ENCODE data around the gene AGAP2.
A peak's percentile ranks its signal among the peaks of the same experiment; 100 is the strongest.
"Not testable (repeated sequence)": the region's sequence is repeated elsewhere in the genome, so short reads cannot be mapped to it uniquely, and the experiment has no call there.

AGAP2 gene

DNA sequence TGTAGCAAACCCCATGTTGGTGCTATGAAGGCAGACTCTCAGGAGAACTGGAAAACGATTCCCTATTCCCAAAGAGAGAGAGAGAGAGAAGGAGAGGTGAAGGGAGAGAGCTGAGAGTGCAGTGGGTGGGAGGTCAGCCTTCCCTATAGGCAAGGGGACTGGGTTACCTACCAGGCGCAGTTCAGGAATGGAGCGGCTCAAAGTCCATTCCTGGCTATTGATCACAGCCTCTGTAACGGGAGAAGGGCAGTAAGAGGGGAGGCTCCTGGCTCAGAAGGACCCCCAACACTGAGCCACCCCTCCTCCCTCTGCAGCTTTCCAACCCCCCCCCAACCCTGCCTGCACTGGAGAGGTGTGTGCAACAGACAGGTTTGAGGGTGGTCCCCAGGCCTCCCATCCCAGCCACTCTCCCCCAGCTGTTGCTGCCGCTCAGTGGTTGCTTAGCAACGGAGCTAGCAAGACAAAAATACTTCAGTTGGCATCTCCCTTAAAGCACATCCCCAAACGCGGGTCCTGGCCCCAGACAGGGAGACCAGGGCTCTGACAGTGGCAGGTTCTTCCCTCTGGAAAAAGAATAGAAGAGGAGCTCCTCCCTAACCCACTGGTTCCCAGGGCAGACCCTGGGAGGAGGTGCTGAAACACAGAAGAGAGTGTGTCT lies 3.2 kb downstream of the AGAP2 start:
- no peak for DNase-seq

DNA sequence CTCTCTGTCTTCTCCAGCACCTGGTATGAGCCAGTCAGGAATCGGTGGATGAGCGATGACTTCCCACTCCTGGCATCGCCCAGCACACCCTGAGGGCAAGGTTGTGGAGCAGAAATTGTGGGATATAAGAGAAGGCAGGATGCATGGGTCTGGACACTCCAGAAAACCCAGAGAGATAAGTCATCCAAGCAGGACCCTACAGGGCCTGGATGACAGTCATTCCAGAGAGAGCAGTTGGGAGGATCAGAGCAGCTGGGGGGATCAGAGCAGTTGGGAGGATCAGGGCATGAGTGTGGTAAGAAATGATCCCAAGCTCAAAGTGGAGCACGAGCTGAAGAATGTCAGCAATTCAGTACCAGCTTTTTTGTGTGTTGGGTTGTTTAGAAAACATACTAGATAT lies 4.0 kb downstream of the AGAP2 start:
- DNase-seq = no peak

DNA sequence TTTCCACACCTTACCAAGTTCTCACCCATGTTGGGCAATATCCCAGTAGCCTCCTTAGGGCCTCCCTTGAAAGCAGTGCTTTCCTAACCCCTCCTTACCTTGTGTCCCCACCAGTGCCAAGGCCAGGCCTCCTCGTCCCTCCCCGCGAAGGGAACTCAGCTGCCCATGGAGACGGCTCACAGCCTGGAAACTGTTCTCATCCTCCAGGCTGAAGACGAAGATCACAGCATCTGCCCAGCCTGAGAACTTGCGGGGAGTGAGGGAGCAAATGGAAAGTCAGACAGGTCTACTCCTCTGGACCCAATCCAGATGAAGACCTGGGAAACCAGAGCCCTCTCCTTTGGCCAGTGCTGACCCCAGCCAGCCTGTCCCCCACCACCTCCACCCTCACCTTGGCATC lies 4.6 kb downstream of the AGAP2 start:
- no peak for DNase-seq

DNA sequence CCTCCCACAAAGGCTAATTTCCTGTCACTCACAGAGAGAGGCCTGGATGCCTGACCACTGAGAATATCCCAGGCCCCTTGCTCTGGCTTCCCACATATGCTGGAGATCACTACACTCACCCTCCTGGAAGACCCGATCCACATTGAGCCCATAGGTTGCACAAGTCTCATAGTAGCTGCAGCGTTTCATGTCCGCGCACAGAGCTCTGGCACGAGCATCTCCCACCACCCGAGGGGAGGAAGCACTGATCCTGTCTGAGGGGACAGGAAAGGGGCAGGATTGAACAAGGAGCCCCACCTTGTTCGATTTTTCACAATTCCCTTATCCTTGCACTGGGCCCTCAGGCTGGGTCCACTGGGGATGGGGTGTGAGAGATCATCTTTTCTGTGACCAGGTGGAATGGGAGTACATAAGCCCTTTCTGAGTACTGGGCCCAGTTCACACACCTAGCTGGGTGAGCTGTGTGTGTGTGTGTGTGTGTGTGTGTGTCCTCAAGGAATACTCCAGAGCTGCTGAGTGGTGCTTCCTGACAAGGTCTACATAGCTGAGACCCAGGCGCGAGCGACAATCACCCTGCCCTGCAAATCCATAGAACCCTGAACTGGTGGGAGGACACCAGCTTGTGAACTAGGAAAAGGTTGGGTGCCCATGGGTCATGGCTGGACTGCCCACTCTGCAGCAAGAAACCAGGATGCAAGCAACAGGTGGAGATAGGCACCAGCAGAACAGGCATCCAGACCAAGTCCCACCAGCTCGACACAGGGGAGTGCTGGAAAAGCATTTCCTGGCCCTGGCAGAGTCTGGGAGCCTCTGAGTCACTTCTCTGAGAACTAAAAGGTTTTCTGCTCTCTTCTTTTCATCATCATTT lies 5.6 kb downstream of the AGAP2 start:
- no peak for DNase-seq

DNA sequence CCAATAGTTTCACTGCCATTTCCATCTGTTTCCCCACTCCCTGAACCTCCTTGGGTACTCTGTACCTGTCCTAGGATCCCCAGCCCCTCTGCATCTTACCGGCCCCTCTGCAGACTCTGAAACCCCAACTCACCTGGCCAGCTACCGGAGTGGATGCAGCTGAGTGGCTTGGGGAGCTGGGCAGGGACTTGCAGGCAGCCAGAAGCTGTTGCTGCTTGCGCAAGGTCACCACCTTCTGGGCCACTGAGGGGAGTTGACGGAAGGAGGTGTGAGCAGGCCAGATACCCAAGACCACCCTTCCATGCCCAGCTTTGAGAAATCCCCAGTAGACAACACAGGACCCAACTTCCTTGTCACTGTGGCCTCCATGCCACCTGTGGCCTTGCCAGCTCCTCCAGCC lies 6.3 kb downstream of the AGAP2 start:
- DNase-seq = no peak

DNA sequence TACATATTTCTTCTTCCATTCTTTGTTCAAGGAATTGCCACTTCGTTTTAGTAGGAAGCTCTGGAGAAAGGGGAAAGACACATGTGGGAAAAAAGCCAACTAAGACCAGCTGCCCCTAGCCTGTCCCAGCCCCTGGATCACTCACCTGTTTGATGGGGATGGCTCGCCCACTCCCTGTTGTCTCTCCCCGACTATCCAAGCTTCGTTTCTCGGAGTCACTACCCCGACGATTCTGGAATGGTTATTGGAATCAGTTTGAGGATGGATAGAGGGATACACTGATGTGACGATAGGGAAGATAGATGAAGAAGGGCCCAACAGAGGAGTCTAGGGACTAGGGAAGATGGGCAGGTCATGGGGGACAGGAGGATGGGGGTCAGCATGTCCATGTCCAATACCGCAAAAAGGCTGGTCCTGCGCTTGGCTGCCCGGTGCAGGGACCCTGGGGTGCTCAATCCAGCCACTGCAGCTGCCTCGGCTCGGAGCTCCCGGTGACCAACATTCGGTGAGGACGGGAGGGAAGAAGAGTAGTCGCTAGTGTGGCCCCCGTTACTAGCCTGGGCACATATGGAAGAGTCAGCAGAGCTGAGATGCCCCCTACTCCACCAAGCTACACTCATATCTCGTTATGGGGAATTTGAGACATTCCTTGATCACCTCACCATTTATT lies 7.0 kb downstream of the AGAP2 start:
- no peak for DNase-seq

DNA sequence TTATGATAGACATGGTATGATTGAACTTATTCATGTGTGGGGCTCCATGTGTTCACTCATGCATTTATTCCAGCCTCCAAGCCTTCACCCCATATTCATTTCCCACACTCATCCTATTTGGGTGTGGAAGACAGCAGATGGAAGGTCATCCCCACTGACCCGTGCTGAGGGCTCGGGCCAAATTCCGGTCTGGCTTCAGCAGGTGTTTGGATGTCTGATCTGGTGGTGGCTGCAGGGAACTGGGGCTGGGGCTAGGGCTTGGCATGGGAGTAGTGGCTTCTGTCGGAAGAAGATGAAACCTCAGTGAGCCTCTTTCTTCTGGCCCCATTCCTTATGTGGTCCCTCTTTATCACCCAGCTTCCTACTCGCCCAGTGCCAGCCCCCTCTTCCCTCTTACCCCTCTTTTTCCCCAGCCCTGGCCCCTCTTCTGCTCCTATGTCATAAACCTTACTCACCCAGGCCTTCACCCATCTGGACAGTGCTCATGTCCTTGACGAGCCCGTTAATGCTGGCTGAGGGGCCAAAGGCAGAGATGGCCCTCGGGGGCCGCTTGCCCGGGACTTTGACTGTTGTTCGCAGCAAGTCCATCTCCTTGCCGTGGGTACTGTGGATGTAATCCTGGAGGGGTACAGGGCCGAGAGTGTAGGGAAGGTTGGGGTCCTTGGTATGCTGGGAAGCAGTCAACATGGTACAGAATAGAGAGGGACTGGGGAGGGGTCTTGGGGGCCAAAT lies 8.0 kb downstream of the AGAP2 start:
- no peak for DNase-seq

DNA sequence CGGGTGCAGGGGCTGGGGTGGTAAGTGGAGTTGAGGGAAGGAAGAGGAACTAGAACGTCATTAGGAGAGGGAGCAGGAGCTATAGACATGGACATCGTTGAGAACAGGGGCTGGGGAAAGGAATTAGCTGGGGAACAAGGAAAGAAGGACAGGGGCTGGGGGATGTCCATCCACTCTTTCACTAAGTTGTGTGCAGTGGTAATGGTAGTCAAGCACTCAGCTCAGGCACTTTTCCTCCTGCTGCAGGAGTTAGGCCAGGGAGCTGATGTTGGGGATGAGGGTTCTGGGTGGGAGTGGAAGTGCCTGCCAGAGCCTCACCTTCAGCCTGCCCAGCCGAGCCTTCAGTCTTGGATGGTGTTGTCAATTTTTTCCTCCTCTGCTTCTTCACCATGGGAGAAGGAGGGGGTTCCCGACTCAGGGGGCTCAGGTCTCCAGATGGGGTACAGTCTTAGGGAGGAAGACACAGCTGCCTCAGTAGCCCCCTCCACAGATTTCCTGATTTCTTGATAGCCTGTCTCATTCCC lies 9.2 kb downstream of the AGAP2 start:
- no peak for DNase-seq

DNA sequence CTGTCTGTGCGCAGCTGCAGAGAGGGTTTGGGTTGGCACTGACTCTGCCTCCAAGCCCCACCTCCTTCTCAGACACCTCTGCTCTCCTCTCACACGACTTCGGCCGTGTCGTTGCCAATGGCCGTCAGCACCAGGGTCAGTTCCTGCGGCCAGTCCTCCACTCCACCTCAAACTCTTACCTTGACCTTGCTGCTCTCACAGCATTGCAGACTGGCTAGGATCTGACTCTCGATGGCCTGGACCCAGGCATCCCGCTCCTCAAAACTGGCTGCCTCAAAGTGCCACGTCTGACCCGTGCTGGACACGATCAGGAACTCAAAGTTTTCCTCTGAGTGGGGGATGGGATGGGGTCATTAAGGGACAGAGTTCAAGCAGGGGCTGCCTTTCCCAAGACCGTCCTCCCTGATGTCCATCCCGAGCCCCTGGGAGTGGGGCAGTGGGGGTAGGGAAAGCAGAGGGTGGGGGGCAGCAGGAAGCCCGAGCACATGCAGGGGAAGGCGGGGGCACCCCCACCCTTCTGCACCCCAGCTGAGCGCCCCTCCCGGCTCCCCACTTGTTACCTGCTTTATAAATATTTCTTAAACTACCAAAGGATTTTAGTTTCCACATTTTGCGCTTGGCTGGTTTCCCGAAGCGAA lies 10.7 kb downstream of the AGAP2 start:
- DNase-seq = no peak

DNA sequence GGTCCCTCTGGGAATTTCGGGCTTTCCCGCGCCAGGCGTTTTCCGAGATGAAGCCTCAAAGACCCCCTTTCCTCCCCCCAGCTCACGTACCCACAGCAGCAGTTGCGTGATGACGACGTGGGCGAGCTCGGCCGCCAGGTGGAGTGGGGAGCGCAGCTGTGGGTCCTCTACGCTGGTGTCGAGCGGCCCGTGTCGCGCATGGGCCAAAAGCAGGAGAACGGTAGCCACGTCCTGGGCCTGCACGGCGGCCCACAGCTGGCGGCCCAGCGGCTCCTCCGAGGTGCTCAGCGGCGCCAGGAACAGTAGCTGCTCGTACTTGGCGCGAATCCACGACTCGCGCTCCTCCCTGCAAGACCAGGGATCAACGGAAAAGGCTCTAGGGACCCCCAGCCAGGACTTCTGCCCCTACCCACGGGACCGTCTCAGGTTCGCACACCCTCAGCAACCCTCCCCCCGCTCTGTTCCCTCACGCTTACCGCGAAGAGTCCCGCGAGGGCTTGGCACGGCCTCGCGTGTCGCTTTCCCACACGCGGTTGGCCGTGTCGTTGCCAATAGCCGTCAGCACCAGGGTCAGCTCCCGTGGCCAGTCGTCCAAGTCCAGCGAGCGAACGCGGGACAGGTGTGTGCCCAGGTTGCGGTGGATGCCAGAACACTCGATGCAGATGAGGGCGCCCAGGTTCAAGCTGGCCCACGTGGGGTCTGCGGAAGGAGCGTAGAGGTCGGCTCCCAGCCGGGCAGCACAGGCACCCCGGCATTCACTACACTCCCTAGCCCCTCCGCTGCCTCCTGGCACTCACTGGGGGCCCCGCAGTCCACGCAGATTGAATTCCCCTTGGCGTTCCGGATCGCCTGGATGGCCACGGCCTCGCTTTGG lies 11.4 kb downstream of the AGAP2 start:
- no peak for DNase-seq

DNA sequence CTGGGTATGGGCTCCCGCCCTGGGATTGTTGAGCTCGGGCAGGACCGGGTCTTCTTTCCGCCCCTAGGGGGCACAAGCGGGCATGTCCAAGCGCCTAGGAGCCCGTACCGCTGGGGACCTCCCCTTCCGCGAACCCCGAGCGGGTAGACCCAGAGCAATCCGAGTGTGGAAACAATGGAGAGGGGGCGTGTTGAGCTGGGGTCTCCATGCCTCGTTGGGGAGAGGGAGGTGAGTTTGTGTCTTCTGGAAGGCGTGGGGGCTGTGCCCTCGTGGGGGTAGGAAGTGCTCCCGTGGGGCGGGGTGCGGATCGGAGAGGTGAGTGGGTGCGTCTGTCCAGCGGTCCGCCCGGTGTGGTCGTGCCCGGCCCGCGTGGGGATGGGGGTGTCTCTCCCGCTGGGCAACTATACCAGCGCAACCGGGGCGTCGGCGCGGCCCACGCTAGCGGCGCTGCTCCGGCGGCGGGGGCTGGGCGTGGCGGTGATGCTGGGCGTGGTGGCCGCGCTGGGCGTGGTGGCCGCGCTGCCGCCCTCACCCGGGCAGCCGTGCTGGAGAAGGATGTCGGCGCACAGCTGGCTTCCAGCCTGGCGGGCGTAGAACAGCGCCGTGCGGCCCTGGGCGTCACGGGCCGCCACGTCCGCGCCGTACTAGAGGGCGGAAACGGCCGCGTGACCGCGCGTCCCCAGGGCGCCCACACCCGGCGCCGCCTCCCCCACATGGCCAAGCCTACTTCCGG lies 12.2 kb downstream of the AGAP2 start:
- peak; percentile 48 for DNase-seq

DNA sequence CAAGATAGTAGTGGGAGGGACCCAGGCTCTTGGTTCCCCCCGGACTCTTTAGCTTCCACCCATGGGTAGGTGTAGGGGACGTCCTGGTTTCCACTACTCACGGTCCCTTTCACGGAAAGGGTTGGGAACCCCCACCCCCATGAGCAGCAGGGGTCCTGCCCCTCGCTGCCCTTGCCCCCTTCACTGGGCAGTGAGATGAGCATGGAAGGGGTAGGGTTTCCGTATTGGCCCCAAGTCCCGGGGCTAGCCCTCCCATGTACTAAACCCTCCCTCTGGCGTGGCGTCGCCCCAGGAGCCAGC lies 12.7 kb downstream of the AGAP2 start:
- DNase-seq = no peak

DNA sequence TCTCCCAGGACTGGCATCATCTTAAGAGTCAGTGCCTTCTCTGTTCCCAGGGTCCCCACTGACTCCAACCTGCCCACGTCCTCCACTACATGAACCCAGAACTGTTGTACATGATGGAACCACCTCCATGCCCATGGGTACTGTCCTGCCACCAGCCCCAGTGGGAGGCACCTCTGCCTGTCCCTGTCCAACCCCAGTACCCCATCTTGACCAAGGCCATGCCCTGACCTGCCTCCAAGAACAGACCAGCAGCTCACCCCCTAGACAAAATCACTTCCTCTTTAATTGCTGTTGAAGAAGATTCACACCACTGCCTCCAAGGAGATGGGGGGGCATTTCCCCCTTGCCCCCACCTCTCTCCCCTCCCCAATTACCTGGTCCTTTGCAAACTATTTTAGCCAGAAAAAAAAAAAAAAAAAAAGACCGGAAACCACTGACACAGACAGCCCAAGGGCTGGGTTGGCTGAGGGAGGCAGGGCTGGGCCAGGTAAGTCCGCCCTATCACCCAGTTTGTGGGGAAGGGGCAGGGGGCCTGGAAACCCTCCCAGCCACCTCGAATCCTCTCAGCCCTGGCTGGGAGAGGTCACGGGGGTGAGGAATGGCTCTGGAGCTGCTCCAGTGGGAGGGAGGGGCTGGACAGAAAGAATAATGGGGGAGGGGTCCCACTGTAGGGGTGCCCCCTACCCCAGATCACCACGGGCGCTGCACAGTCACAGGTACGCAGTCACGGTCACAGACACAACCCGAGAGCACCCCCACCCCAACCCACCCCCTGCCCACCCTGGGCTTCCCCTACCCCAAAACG lies 13.4 kb downstream of the AGAP2 start:
- no peak for DNase-seq

DNA sequence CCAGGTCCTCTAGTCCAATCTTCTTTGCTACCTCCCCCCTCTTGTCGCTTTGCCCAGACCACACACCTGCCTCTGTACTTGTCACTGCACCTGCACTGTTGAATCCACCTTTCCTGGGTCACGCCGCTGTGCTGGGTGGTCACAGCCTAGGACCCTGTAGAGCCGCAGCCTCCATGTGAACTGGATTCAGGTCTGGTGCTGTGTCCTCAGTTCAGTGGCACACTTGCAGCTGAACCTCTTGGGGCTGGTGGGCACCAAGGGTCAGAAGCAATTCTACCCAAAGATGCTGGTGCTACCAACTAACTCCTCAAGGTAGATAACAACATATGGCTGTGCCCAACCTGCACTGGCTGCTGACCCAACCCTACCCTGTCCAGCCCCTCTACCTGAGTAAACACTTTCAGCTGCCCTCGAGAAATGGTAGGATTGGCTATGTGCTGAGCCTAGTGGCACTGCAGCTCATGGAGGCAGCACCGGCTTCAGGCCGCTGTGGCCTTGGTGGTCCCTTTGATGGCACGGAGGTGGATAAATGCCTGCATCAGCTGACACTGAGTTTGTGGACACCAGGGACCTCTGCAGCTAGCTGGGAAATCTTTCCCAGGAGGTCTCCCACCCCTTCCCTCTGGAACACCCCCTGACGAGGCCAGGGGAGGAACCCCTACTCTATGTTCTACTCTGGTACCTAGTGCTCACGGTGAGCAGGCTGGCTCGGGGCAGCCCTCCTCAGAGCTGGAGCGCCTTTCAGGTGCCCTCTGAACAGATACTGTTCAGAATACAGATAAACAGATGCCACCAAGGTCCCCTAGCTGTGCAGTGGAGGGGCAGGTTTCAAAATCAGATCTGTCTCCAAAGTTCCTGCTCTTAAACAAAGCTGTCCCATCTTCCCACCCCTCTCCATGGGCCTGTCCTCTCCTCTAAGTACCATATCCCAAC lies 14.3 kb downstream of the AGAP2 start:
- DNase-seq = no peak

DNA sequence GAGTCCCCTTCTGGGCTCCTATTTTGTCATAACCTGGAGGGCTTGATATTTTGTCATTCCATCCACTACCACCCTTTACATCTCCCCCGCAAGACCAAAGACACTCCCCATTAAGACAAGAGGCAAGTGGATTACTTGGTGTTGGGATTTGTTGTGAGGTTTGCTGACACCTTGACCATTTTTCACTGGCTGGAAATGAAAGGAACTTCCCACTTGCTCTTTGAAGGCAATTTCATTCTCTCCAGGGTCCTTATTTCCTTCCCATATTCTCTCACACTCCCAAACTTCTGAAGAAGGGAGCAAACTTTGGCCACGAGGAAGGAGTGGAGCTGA lies 14.9 kb downstream of the AGAP2 start:
- DNase-seq = no peak

DNA sequence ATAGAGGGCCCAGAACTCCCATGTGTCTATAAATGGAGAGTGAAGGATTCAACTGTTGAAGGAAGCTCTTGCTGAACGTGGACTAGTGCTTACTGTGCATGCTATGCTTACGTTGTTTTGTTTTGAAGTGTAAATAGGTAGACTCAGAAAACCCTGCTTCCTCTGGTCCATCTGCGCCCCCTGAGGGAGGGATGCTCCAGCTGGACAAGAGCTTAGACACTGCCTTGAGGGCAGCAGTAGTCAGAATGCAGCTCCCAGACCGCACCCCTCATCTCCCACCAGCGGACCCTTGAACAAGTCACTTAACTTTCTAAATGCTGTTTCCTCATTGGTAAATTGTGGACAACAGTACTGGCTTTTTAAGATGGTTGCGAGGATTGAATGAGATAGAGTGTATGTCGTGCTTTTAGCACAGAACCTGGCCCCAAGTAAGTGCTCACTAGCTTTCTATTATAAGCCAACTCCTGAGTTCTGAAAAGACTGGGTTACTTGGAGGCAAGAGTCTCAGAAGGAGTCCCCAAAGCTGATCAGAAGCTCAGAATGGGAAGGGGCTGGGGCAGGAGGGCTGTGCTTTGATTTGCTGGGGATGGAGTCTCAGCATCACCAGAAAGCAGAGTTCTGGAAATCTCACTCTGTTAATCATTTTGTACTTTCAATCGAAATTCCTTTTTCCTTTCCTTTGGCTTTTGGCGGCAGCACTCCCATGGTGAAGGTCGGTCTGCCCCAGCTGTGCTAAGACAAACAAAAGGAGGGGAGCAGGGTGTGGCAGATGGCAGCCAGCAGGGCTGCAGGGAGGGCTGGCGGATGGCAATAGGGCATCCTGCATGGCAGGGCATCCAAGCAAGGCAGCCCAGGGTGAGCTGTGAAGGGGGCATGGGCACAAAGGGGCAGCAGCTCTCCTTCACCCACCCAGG lies 15.6 kb downstream of the AGAP2 start:
- no peak for DNase-seq

DNA sequence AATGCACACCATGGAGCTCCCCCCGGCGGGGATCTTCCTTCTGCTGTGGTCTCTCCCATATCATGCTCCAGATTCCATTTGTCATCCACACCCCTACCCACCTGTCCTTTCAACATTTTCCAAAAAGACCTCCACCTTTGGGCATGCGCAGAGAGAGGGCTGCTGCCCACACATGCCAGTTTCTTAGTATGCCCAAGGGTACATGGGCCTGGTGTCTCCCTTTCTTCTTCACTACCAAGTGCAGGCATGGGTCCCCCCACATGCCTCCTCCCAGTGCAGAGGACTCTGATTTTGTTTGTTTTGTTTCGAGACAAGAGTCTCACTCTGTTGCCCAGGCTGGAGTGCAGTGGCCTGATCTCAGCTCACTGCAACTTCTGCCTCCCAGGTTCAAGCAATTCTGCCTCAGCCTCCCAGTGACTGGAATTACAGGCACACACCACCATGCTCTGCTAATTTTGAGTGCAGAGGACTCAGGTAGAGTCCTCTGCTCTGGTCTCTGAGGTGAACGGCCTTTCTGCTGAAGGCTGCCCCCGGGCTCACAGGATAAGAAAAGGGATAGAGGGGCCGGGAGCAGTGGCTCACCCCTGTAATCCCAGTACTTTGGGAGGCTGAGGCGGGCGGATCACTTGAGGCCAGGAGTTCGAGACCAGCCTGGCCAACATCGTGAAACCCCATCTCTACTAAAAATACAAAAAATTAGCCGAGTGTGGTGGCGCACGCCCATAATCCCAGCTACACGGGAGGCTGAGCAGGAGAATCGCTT lies 16.5 kb downstream of the AGAP2 start:
- not testable (repeated sequence) for DNase-seq

Measured in CD4-positive, alpha-beta T cell treated with Interleukin-21 for 1 hour (primary cell).